ENCODE data around the gene OPCML.

OPCML gene

GRCh38 chr11:133271871-133272776, 260.2 kb downstream of the OPCML start:
- no peak for DNase-seq

GRCh38 chr11:133271206-133271605, 261.1 kb downstream of the OPCML start:
- DNase-seq = no peak

- no peak for DNase-seq
Observed at GRCh38 chr11:133269267-133269666, 263.0 kb downstream of the OPCML start.

DNA sequence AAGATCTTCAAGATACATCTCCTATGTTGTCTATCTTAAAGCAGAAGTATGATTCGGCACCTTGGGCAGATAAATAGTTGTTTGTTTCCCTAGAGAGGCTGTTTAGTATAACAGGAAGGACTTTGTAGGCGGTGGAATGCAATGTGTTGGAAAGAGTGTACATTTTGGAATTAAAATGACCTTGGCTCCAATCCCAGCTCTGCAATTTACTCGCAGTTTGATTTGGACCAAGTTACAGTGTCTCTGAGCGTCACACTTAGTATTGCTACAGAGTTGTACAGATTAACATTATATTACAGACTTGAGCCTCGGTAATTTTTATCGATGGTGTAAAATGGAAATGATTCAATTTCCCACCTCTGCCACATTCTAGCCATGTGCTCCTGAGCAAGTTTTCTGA, 265.3 kb downstream of the OPCML start:
- no peak for DNase-seq

DNA sequence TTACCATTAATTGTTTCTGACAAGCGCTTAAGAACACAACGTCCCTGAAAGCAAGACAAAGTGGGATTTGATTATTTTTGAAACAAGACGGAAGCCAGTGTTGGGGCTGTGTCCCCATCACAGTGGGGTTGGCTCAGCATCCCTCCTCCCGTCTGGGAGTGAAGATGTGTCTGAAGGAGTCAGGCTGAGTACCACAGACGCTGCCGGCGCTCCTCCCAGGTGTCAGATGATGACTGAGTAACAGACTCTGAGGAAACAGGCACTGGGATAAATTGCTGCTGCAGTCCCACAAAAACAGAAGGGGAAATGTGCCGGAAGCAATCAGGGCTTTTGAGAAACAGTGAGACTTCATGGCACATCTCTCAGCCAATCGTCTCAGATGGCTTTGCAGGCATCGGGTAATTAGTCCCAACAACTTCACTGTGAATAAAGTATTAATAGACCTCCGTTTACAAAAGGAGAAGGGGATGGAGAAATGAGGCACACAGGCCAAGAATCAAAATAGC, 266.7 kb downstream of the OPCML start:
- no peak for DNase-seq

- no peak for DNase-seq
Observed at GRCh38 chr11:133263332-133263731, 269.0 kb downstream of the OPCML start.

DNA sequence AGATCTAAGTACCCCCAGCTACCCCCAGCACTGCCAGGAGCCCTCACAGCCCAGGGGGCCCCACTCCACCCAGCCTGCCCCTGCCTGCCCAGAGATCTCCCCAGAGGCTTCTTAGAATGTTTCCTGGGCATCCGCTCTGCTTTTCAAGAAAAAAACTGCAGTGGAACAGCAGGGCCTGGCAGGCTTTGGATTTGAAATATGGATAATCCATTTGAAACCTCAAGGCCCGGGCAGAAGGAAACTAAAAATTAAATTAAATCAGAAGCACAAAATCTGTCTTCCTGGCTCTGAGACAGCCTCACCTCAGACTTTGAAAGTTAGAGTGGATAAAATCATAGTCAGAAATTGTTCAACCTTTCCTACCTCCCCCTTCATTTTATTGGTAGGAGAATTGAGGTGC, 273.6 kb downstream of the OPCML start:
- no peak for DNase-seq

DNA sequence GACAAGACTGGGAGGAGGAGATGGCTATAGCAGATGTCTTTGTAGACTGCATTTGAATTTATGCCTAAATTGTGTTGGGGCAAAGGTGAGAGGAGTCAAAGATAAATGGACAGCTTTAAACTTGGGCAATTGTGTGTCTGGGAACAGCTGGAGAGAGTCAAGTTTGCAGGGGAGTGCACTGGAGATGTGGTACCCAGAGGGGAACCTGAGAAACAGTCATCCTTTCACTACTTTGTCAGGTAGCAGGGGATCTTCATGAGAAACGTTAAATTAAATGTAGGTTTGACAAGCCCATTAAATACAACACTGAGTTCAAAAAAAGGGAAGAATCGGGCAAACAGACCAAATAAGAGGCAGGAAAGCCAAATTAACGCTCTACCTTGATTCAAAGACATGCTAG, 277.7 kb downstream of the OPCML start:
- DNase-seq = no peak

DNA sequence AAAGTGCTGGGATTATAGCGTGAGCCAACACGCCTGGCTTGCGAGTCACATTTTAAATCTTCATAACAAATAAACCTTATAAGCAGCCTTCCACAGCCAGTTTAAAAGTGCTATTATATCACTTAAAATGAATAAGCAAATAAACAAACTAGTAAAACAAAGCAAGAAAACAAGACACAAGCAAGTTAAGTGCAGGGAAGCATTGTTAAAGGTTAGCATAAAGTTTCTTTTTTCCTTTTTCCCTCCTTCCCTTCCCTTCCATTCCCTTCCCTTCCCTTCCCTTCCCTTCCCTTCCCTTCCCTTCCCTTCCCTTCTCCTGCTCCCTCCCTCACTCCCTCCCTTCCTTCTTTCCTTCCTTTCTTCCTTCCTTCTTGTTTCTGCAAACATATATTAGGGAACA, 278.7 kb downstream of the OPCML start:
- DNase-seq = no peak

GRCh38 chr11:133251841-133252240, 280.5 kb downstream of the OPCML start:
- no peak for DNase-seq

DNA sequence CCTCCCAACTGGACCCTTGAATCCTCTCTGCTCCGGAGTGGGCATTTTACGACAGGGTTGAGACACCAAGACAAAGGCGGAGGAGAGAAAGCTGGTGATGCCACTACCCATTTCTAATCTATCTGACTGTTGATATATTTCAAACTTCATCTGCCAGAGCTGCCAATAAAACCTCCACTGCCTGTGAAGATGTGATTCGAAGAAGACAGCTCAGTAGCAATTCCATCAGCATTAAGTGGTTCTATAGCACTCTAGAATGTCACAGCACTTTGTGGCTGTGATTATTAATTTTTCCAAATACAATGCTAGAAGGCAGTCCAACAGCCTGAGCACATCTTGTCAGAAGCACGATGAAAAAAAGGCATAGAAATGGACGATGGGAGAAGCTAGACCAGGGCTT, 282.8 kb downstream of the OPCML start:
- DNase-seq = no peak

- no peak for DNase-seq
Observed at GRCh38 chr11:133249065-133249464, 283.2 kb downstream of the OPCML start.

DNA sequence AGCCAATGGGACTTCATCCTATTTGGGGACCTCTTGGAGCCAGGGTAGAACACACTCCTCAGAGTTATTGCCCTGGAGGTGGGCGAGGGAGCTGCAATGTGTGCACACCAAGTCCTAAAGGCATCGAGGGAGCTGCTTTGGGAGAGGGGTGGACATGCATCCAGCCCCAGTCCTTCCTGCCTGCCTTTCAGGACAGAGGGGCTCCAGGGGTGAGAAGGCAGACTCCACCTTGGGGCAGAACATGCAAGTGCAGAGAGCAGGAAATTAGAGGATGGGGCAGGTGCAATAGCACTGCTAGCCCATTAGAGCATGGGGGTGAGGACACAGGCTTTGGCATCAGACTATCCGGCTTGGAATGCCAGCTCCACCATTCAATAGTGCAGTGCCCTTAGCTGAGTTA, 288.5 kb downstream of the OPCML start:
- no peak for DNase-seq

DNA sequence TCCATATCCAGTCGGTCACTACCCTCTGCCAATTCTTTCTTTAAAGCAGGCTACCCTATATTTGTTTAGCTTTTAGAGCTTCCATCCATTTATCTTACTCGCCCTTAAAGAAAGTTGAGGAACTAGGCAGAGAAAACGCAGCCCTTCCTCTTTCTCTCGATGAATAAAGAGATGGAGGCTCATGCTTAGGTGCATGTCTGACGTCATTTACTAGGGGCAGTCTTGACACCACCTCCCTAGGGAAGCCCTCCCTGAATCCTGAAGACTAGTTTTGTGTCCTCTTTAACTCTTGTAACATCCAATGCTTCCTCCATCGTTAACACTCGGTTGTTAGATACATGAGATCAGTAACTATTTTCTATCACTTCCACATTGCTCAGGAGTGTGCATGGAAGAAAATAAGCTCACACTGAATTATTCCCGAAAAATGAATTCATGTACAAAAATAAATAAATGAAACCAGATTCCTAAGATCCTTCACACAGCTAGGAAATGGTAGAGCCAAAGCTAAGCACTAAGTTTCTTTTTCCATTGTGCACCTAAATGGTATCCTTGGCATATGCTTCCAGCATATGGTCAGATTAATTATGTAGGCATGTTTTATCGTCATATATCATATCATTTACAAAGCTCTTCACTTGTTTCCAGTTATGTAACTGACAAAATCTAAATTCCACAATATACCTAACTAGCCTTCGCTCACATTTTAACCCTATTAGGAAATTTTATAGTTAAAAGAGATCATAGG, 291.2 kb downstream of the OPCML start:
- DNase-seq = no peak

GRCh38 chr11:133239575-133239974, 292.7 kb downstream of the OPCML start:
- DNase-seq = no peak

DNA sequence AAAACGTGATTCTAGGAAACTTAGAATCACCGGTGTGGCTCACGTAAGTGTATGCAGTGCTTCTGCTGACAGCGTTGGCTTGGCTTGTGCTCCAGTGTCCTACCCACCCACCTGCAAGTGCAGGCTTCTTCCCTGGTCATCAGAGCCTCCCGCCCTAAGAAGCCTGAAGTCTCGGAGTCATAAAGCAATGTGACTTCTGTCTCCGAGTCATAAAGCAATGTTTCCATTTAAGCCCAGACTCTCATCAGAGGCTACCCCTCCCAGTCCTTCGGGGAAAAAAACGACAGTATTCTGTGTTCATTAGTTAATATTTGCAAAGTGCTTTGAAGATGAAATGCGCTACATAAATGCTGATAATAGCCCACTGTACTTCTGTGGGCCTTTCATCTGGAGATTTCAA, 293.8 kb downstream of the OPCML start:
- DNase-seq = no peak

- no peak for DNase-seq
Observed at GRCh38 chr11:133238027-133238426, 294.3 kb downstream of the OPCML start.

DNA sequence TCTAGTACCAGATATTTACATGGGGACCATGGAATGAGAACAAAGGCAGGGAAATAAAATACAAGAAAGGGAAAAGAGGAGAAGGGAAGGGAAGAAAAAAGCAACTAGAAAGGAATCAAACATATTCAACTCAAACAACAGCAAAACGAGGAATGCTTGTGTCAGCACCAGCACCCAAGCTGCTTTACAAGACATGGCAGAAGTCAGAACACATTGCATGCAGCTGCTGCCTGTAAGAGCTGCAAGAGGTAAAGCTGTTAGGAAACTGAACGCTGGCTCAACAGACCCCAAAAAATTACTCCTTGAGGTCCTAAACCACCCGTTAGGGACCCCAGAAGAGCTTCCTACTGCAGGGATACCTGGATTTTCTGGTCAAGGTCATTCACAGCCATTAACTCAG, 296.9 kb downstream of the OPCML start:
- DNase-seq = no peak

- no peak for DNase-seq
Observed at GRCh38 chr11:133234883-133235282, 297.4 kb downstream of the OPCML start.

- no peak for DNase-seq
Observed at GRCh38 chr11:133232665-133233064, 299.6 kb downstream of the OPCML start.

DNA sequence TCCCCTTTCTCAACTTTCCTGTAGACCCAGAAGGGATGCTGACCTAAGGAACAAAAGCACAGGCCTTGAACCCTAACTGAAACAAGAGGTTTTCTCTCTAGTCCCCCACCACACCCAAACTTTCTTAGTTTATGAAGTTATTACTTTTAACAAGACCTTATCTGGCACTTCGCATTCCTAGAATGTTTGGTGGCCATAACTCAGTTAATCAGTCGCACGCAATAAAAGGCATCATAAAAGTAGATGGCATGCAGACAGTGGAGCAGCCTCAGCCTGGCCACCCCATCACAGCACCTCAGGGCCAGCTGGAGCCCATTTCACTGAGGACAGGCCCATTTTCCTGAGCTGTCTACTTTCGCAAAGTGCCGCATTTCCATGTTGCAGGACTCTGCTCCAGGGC, 301.9 kb downstream of the OPCML start:
- DNase-seq = no peak

DNA sequence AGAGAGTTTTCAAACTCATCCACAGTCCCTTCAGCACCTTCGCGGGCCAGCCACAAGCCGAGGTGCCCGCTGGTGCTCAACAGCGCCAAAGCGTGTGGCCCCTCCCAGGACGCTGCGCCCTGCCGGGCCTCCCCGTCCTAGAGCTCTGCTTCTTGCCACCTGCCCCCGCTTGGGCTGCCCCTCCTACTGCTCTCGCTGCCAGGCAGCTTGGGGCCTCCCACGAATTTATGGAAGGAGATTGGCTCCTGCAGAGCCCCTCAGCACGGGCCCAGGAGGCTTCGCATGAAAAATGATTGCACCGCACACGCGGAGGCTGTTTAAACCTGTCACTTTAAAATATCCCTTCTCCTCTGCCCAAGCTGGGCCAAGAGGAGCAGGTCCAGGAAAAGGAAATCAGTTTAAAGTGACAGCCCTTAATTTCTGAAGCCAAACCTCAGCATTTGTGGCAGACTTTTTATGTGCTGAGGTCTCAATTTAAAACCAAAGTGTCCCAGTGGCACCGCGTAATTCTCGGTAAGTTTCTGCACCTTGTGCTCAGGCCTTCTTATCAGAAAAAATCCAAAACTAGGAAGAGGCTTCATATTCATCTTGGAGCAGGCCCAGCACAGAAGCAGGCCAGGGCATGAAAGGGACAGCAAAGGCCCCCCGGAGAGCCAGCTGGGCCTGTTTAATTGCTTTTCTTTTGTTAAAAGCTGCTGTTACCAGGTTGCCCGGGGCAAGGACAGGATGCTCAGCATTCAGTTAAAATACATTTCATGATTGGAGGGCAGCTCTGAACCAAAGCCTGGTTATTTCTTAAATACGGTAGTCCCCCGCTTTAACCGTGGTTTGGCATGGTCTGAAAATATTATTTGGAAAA, 303.6 kb downstream of the OPCML start:
- no peak for DNase-seq

GRCh38 chr11:133227632-133228111, 304.6 kb downstream of the OPCML start:
- DNase-seq = no peak

Data from bone marrow (tissue), 2 donors.